GM06990 (cell line): ENCODE measurements around the gene KCND3.

Experiments used
- DNase-seq: peaks from one replicate; pipeline ENCODE4 v3.0.0-alpha.2; 2011; ENCODE audit not compliant: insufficient read length; ENCODE audit errors: extremely low read depth
- H3K27me3 ChIP-seq: replicated peaks from 2 replicates; pipeline ENCODE4 v1.6.0; 2011; ENCODE audit warnings: low read length; ENCODE audit not compliant: control insufficient read depth, insufficient read depth
- H3K36me3 ChIP-seq: 2 replicates; pipeline ENCODE4 v1.5.1; 2011; ENCODE audit warnings: low read length; ENCODE audit not compliant: control insufficient read depth, insufficient read depth
- H3K4me3 ChIP-seq: replicated peaks from 2 replicates; pipeline ENCODE4 v1.5.1; 2011; ENCODE audit warnings: low read depth, mild to moderate bottlenecking, control low read depth, low read length
- CTCF ChIP-seq: IDR thresholded peaks from 2 replicates; pipeline ENCODE4 v1.5.1; 2011; ENCODE audit warnings: low read length, control low read depth, mild to moderate bottlenecking, inconsistent platforms; ENCODE audit not compliant: insufficient read depth, poor library complexity, severe bottlenecking

The KCND3 gene

GRCh38 chr1:111749628-111750027 lies 239.8 kb downstream of the KCND3 start:
- Histone ChIP-seq H3K27me3 (no peaks in the 10 kb centered on the region), H3K36me3 (no peaks in the 10 kb centered on the region), H3K4me3 (no peak overlapping the region)
- no peak for DNase-seq
- TF ChIP-seq CTCF, result no peak

DNA sequence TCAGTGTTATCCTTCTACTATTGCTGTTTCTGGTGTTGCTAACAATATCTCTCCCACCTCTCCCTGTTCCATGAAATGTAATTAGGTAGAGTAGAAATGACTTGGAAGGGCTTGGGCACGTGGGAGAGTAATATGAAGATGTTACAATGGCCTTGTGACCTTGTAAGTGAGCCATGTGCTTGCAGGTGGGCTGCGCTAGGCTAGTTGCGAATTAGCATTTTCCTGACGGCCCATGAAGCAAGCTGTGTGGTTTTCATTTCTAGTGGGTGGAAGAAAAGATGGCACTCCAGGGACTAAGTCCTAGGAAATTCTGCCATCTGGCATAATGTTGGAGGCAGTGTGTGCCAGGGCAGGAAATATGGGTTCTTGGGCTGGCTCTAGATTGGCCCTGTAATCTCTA lies 241.5 kb downstream of the KCND3 start:
- H3K36me3 ChIP-seq, result no peaks in the 10 kb centered on the region

DNA sequence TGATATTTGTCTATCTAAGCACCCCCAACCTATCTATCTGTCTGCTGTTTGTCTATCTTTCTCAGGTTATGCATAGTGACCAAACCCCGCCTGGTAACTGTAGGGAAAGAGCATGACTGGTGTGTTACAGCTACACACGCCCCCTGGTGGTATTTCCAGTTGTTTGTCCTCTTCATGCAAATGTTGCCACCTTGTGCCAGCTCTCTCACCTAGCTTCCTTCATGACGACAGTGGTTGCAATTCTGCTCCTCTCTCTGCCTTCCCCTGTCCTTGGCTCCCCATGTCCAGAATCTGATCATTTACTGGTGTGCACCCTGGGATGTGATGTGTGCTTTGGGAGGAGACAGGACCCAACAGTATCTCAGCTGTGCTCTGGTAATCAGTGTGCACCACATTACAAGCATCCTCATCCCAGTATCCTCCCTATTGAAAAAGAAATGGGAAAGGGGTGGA lies 242.2 kb downstream of the KCND3 start:
- Histone ChIP-seq H3K36me3 (no peaks in the 10 kb centered on the region), H3K27me3 (no peaks in the 10 kb centered on the region), H3K4me3 (no peak overlapping the region)
- TF ChIP-seq CTCF, result peak; percentile 83
- peak; percentile 40 for DNase-seq

More for the DNA sequence above, 241.5 kb downstream of the KCND3 start:
- no peak for TF ChIP-seq CTCF
- no peaks in the 10 kb centered on the region for H3K27me3 ChIP-seq
- no peak overlapping the region for H3K4me3 ChIP-seq
- DNase-seq, result no peak

DNA sequence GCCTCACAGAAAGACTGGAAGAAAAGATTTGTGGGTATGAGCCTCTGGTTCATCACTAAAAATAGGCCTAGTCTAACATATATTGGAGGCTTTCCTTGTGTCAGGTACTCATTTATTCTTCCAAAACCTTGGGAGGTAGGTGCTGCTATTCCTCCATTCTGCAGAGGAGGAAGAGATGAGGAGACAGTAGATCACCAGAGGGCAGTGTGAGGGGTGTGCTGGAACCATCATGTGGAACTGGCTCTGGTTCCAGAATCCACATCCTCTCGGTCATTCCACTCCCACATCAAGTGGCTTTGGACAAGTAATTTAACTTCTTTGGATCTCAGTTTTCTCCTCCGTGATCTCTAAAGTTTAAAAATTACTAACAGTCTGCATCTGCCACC lies 242.9 kb downstream of the KCND3 start:
- no peak for DNase-seq
- Histone ChIP-seq H3K27me3 (no peaks in the 10 kb centered on the region), H3K4me3 (no peak overlapping the region), H3K36me3 (no peaks in the 10 kb centered on the region)
- TF ChIP-seq CTCF, result no peak

DNA sequence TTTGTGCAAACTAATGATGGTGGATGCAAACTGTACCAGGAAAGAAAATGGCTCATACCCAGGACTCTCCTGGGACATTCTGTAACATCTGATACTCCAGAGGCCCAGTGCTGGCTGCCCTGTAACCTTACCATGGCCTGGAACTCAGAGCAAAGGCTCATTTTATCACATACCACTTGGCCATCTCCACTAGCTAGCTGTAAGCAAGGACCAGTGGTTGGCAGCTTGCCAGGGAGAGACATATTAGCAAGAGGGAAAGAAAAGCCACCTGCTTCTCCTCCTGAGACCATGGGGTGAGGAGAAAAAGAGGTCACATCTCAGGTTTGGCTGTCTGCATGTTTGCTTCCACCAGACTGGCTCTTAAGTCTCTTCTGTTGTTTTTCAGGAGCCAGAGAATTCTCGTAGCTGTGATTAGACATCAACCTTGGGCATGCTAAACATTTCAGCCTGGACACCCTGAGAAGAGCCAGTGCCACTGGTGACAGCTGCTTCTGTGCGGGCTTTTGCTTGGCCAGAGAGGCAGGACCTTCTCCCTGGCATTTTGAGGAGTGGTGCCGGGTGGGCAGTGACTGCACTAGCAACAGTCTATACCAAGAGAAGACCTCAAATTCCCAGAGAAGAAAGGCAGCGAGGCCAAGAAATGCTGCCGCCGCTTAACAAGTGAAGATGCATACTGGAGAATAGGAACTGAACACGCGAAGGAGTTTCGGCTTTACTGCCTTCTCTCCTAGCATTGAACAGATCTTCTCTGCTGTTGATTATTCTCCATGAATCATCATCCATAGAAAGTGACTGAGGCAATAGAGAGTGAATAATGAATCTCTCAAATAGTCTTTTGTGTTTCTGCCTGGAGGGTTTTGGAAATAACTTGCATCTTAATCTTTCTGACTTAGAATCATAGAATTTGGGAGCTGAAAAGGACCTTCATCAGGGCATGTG lies 243.5 kb downstream of the KCND3 start:
- Histone ChIP-seq H3K27me3 (no peaks in the 10 kb centered on the region; the same call in 1 of the 2 replicates), H3K4me3 (no peak overlapping the region), H3K36me3 (no peaks in the 10 kb centered on the region)
- no peak for DNase-seq
- no peak for TF ChIP-seq CTCF
